Activated CD4-positive, alpha-beta T cell treated with anti-CD3 and anti-CD28 coated beads, Interleukin-2, amount 50 U/mL, for 16 hours (primary cell): Measurements from ENCODE around the gene MBD1.
A peak's percentile ranks its signal among the peaks of the same experiment; 100 is the strongest.
"Not testable (repeated sequence)": the region's sequence is repeated elsewhere in the genome, so short reads cannot be mapped to it uniquely, and the experiment has no call there.

Experiments
- DNase-seq: peaks from one replicate; pipeline ENCODE4 v3.0.0-alpha.2; 2020

Gene MBD1

DNA sequence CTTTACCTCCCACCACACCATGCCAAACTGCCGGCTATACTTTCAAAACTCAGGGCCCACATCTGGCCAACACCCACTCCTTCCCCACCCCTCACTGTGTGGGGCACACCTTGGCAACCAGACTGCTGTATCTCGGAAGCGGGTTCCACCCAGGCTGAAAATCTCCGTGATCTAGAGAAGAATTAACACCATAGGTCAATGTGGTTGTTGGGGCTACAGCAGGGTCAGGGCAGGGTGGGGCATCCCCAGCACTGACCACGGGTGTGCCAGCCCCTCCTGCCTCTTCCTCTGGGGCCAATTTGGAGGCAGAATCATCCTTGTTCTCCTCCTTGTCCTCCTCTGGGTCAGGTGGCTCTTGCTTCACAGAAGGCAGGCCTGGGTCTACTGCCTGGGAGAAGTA lies 8.8 kb downstream of the MBD1 start:
- DNase-seq, result no peak

- DNase-seq, result peak; percentile 85
Observed at GRCh38 chr18:50268022-50268747, 13.1 kb downstream of the MBD1 start.

- DNase-seq, result peak; percentile 91
Observed at GRCh38 chr18:50266248-50266704, 15.0 kb downstream of the MBD1 start, which contains the start of gene CFAP53. Gene CFAP53 (minus strand): TSS chr18:50266495. CDS start chr18:50266404, 91 bp downstream.

DNA sequence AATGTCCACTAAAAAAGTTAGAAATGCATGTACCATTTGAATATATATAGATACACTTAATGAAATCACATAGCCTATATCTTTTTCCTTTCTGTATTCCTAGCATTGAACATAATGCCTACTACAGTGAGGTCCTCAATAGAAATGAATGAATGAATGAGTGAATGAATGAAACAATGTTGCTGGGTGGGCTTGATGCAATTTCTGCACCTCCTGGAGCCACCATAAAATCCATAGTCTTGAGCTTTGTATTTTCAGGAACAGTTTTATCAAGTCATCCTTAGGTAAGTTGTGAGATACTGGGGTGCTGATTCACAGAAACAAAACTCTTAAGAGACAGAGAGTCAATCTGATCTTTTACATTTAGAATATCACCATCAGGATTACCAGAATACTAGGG lies 18.3 kb downstream of the MBD1 start:
- DNase-seq, result no peak

- no peak for DNase-seq
Observed at GRCh38 chr18:50250935-50251334, 30.4 kb downstream of the MBD1 start.

DNA sequence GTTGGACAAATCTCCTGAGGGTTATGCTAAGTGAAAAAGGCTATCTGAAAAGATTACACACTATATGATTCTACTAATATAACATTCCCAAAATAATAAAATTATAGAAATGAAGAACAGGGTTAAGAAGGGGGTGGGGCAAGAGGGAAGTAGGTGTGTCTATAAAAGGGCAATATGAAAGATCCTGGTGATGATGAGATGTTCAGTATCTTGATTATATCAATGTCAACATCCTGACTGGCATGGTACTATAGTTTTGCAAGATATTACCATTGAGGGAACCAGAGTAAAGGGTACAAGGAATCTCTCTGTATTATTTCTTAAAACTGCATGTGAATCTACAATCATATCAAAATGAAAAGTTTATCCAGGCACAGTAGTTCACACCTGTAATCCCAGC lies 31.7 kb downstream of the MBD1 start:
- no peak for DNase-seq

DNA sequence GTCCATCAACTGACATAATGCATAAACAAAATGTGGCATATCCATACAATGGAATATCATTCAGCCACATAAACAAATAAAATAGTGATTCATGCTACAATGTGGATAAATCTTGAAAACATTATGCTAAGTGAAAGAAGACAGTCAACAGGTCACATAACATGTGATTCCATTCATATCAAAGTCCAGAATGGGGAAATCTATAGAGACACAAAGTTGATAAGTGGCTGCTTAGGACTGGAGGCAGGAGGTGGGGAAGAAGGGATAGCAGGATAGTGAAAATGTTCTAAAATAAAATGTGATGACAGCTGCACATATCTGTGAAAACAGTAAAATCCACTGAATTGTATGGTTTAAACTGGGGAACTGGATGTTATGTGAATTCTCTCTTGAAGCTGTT lies 33.8 kb downstream of the MBD1 start:
- DNase-seq, result no peak

GRCh38 chr18:50241768-50242167 lies 39.6 kb downstream of the MBD1 start:
- DNase-seq, result not testable (repeated sequence)

DNA sequence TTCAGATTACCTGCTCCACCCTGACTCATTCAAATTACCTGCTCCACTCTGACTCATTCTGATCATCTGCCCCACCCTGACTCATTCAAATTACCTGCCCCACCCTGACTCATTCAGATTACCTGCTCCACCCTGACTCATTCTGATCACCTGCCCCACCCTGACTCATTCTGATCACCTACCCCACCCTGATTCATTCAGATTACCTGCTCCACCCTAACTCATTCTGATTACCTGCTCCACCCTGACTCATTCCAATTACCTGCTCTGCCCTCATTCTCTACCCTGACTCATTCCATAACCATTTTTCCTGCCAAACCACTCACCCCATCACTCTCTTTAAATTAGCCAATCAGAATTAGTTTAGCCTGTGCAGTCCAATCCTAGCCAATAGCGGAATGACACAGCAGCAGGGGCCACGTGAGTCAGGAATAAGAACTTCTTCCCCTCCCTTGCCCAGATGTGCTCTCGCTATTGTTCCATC lies 41.2 kb downstream of the MBD1 start:
- peak; percentile 61 for DNase-seq

DNA sequence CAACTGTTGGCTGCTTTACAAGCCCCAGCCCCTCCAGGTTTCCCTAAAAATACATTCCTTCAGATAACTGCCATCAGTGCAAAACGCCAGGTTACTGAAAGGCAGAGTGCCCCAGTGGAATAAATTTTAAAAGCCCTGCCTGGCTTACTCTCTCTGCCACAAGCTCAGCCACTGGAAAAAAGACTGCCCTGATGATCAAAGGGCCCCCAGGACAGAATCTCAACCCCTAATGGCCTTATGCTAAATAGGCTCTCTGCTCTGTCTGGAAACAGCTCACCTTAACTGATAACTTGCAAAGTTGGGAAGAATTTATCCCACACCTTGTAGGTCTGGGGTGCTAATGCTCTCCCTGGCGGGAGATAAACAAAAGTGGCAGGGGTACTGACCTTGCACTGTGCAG lies 48.9 kb downstream of the MBD1 start:
- DNase-seq, result no peak

DNA sequence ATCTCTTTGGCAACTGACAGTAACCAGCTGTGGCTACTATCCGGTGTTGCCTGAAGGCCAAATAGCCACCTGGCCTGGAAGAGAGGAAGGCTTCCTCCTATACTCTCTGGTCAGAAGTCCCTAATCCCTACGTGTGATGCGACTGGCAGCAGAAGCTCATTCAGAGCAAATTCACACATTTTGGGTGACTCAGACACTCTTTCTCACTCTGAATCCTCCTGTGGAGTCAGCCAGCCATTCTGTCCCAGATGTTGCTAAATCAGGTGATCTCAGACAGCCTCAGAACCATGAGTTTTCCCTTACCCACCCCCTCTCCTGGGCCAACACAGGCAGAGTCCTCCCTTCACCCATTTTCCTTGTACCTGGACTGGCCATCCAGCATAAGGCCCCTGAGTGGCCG lies 49.7 kb downstream of the MBD1 start:
- DNase-seq, result peak; percentile 60

- DNase-seq, result not testable (repeated sequence)
Observed at GRCh38 chr18:50220249-50220648, 61.1 kb downstream of the MBD1 start.
